Measurements from ENCODE around the gene PLCB2. TPM values are rescaled to one million over a fixed set of nuclear protein-coding genes. Genes with fewer than 3 reads are reported as not detected.

The PLCB2 gene
- total and polyA plus RNA-seq, 2 donors (not counting 1 experiment from before 2014, with no cell fraction given), result 166 to 312 TPM

DNA sequence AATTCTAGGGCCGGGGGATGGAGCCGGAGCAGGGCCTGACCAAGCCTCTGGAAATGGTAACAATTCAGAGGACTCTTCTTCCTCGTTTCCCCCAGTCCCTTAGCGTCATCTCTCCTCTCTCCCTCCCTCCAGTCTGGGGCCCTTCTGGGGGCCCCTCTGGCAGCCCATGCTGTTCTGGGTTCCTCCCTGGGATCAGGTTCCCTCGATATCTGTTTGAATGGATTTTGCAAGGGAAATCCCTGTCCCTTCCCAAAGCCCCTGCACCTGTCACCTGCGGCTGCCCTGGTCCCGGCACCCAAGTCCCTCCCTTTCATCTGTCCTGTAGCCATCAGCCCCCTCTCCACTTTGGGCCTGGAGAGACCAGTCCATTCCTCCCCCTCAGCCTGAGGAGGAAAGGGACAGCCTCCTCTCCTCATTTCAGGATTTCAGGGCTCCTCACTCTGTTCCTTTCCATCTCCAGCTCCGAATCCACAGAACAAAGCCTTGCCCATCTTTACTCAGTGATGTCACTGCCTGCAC, 1.7 kb upstream of the PLCB2 start:
- no peak for DNase-seq
- intact Hi-C loops (cut with micrococcal nuclease), result no loop called here
- H3K4me2 ChIP-seq (replicated peaks; ENCODE audit: low read depth, low read length, poor library complexity, severe bottlenecking), result peak overlapping the region; percentile 92
- TF ChIP-seq EZH2 (IDR thresholded peaks at IDR 0.05; ENCODE audit: borderline replicate concordance, insufficient read depth, low read depth, low read length, poor library complexity, severe bottlenecking), result no peak
- TF ChIP-seq, protein P1, sequence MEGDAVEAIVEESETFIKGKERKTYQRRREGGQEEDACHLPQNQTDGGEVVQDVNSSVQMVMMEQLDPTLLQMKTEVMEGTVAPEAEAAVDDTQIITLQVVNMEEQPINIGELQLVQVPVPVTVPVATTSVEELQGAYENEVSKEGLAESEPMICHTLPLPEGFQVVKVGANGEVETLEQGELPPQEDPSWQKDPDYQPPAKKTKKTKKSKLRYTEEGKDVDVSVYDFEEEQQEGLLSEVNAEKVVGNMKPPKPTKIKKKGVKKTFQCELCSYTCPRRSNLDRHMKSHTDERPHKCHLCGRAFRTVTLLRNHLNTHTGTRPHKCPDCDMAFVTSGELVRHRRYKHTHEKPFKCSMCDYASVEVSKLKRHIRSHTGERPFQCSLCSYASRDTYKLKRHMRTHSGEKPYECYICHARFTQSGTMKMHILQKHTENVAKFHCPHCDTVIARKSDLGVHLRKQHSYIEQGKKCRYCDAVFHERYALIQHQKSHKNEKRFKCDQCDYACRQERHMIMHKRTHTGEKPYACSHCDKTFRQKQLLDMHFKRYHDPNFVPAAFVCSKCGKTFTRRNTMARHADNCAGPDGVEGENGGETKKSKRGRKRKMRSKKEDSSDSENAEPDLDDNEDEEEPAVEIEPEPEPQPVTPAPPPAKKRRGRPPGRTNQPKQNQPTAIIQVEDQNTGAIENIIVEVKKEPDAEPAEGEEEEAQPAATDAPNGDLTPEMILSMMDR (IDR thresholded peaks at IDR 0.05), result no peak
- peaks cover 0 to 4% of the 10 kb centered on the region in 2 experiments for H3K36me3 ChIP-seq (replicated peaks in 1 of 2; ENCODE audit: control extremely low read depth in 1 of 2, control insufficient read depth in 1 of 2, extremely low read depth in 1 of 2, insufficient read depth in 2 of 2, low read length in 1 of 2)
- no peak for ATAC-seq (ENCODE audit: low read depth)
- Mint-ChIP-seq H3K27ac (peak overlapping the region; percentile 99), H3K4me3 (peak overlapping the region; percentile 98), H3K9me3 (ENCODE audit: insufficient read depth) (no peaks in the 10 kb centered on the region), H3K27me3 (no peaks in the 10 kb centered on the region), H3K4me1 (peaks cover 50% of the 10 kb centered on the region)
- ChIA-PET POLR2A (interaction anchor here (0.9 to 2.9 kb wide), 7 partner anchors 14 to 203 kb away, joined by 3 to 14 read pairs (median 6); partner anchors contain the start of genes ANKRD63, BAHD1 and INAFM2), CTCF (interaction anchor here (0.9 to 14.9 kb wide), 19 partner anchors 8 to 625 kb away, joined by 3 to 227 read pairs (median 5); partner anchors contain the start of genes ANKRD63, CCDC9B, INAFM2 and IVD)
- H3K27ac ChIP-seq (ENCODE audit: low read length in 2 of 2), result peak overlapping the region; percentile 77 to 96
- no peaks in the 10 kb centered on the region for H3K27me3 ChIP-seq (replicated peaks in 1 of 4; ENCODE audit: control extremely low read depth in 1 of 4, control insufficient read depth in 3 of 4, insufficient read depth in 4 of 4, low read length in 3 of 4)
- H3K4me1 ChIP-seq (ENCODE audit: control insufficient read depth in 2 of 2, insufficient read depth in 2 of 2, low read length in 2 of 2), result peaks cover 25 to 46% of the 10 kb centered on the region in 2 donors
- WGBS (ENCODE audit: insufficient coverage), result 83% methylated on average over 8 of the region's 8 CpGs
- no peaks in the 10 kb centered on the region for H3K9me3 ChIP-seq (ENCODE audit: control extremely low read depth in 1 of 3, control insufficient read depth in 2 of 3, insufficient read depth in 1 of 3, low read length in 2 of 3)
- H3K9ac ChIP-seq (ENCODE audit: low read length), result peak overlapping the region; percentile 92
- H3K79me2 ChIP-seq (ENCODE audit: control insufficient read depth, insufficient read depth, low read length), result peaks cover 24% of the 10 kb centered on the region
- peak overlapping the region; percentile 92 for H2AFZ ChIP-seq (ENCODE audit: insufficient read depth, low read depth, low read length, poor library complexity, severe bottlenecking)
- H3K4me3 ChIP-seq (ENCODE audit: control extremely low read depth in 1 of 5, extremely low read depth in 1 of 5, insufficient read depth in 1 of 5, low read depth in 2 of 5, low read length in 4 of 5), result peak overlapping the region in 2 of 5 experiments; percentile 82 to 98
- H4K20me1 ChIP-seq (ENCODE audit: control insufficient read depth, insufficient read depth, low read length, poor library complexity, severe bottlenecking), result no peaks in the 10 kb centered on the region

DNA sequence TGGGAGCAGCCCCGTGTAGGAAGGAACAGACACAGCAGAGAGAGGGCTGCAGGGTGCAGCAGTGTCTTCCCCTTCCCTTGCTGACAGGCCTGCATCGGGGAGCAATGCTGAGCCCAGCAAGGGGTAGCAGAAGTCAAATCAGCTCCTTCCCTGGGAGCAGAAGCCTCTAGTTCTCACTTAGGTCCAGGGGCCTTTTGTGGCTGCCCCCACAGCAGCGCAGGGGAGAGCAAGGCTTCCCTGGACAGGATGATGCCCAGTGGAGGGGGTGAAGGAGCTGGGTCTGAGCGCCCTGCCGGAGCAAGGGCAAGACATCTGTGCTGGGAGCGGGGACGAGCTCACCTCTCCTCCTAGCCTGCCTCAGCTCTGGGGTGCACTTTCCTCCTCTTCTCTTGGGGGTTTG, 827 bp downstream of the PLCB2 start:
- Mint-ChIP-seq H3K4me3 (peak overlapping the region; percentile 98), H3K4me1 (peaks cover 48% of the 10 kb centered on the region), H3K27ac (peak overlapping the region; percentile 99), H3K27me3 (no peaks in the 10 kb centered on the region), H3K9me3 (ENCODE audit: insufficient read depth) (no peaks in the 10 kb centered on the region)
- ATAC-seq (ENCODE audit: low read depth), result no peak
- Histone ChIP-seq H3K4me3 (ENCODE audit: control extremely low read depth in 1 of 5, extremely low read depth in 1 of 5, insufficient read depth in 1 of 5, low read depth in 2 of 5, low read length in 4 of 5) (peak overlapping the region; percentile 81 to 98 (median 90)), H3K4me1 (ENCODE audit: control insufficient read depth in 2 of 2, insufficient read depth in 2 of 2, low read length in 2 of 2) (peaks cover 25 to 36% of the 10 kb centered on the region in 2 donors), H3K9ac (ENCODE audit: low read length) (peak overlapping the region; percentile 92), H3K4me2 (replicated peaks; ENCODE audit: low read depth, low read length, poor library complexity, severe bottlenecking) (peak overlapping the region; percentile 92), H3K27me3 (replicated peaks in 1 of 4; ENCODE audit: control extremely low read depth in 1 of 4, control insufficient read depth in 3 of 4, insufficient read depth in 4 of 4, low read length in 3 of 4) (no peaks in the 10 kb centered on the region), H3K36me3 (replicated peaks in 1 of 2; ENCODE audit: control extremely low read depth in 1 of 2, control insufficient read depth in 1 of 2, extremely low read depth in 1 of 2, insufficient read depth in 2 of 2, low read length in 1 of 2) (peaks cover 0 to 27% of the 10 kb centered on the region in 2 experiments), H4K20me1 (ENCODE audit: control insufficient read depth, insufficient read depth, low read length, poor library complexity, severe bottlenecking) (no peaks in the 10 kb centered on the region), H3K79me2 (ENCODE audit: control insufficient read depth, insufficient read depth, low read length) (peaks cover 24% of the 10 kb centered on the region), H3K27ac (ENCODE audit: low read length in 2 of 2) (peak overlapping the region; percentile 23 to 59), H3K9me3 (ENCODE audit: control extremely low read depth in 1 of 3, control insufficient read depth in 2 of 3, insufficient read depth in 1 of 3, low read length in 2 of 3) (no peaks in the 10 kb centered on the region), H2AFZ (ENCODE audit: insufficient read depth, low read depth, low read length, poor library complexity, severe bottlenecking) (peak overlapping the region; percentile 92)
- intact Hi-C loops (cut with micrococcal nuclease), result loop anchor here (1.0 kb wide), 2 partner anchors 16 to 31 kb away; partner anchors contain the start of gene INAFM2
- DNase-seq, result peak; percentile 37
- ChIA-PET POLR2A (interaction anchor here (0.6 to 2.9 kb wide), 9 partner anchors 14 to 729 kb away, joined by 3 to 14 read pairs (median 5); partner anchors contain the start of genes BAHD1 and INAFM2), CTCF (interaction anchor here (0.7 to 14.9 kb wide), 14 partner anchors 9 to 621 kb away, joined by 3 to 227 read pairs (median 8); partner anchors contain the start of genes ANKRD63, CCDC9B and INAFM2)
- TF ChIP-seq, protein P1 (IDR thresholded peaks at IDR 0.05), result no peak
- no peak for TF ChIP-seq EZH2 (IDR thresholded peaks at IDR 0.05; ENCODE audit: borderline replicate concordance, insufficient read depth, low read depth, low read length, poor library complexity, severe bottlenecking)
- WGBS (ENCODE audit: insufficient coverage), result 18% methylated on average over 5 of the region's 7 CpGs
